HEK293 (cell line): ENCODE data around the gene PAK2.

Experiments
- CTCF ChIA-PET: fragments of 350-600 bp; formaldehyde crosslinking; extraction: SDS; loops from one replicate; lab custom pipeline; 2021; ENCODE audit warnings: antibody characterized with exemption; lab: Yijun Ruan, JAX
- POLR2A ChIA-PET: fragments of 300-600 bp; formaldehyde crosslinking; extraction: SDS; loops from one replicate; lab custom pipeline; 2020; ENCODE audit warnings: antibody characterized with exemption, inconsistent platforms; lab: Yijun Ruan, JAX
- H3K27ac ChIP-seq: fragments of 200-500 bp; sonication (Bioruptor generic); 2 replicates; pipeline ENCODE4 v1.5.1; 2014; ENCODE audit warnings: low read depth, low read length, control low read depth, inconsistent platforms; ENCODE audit errors: extremely low read depth
- H3K36me3 ChIP-seq, 2 experiments: fragments of 200-500 bp in 1 of 2; sonication (Bioruptor generic) in 1 of 2; 1 replicate in 1 of 2; 2 replicates in 1 of 2; pipeline ENCODE4 v1.5.1; 2014 to 2017; ENCODE audit warnings: inconsistent platforms in 2 of 2, low read length in 2 of 2; ENCODE audit not compliant: control insufficient read depth in 2 of 2, insufficient read depth in 1 of 2
- H3K4me1 ChIP-seq: fragments of 200-500 bp; sonication (Bioruptor generic); 2 replicates; pipeline ENCODE4 v1.5.1; 2014; ENCODE audit warnings: mild to moderate bottlenecking, low read length, inconsistent platforms; ENCODE audit not compliant: control insufficient read depth, insufficient read depth
- H3K4me3 ChIP-seq: 2 replicates; pipeline ENCODE4 v1.5.1; 2011; ENCODE audit warnings: low read depth, mild to moderate bottlenecking, control low read depth, low read length, moderate library complexity
- H3K9me3 ChIP-seq: fragments of 200-500 bp; sonication (Bioruptor generic); 2 replicates; pipeline ENCODE4 v1.5.1; 2014; ENCODE audit warnings: low read depth, low read length, inconsistent platforms; ENCODE audit not compliant: control insufficient read depth, insufficient read depth
- GLIS1 ChIP-seq: fragments of 450-650 bp; formaldehyde crosslinking; IDR thresholded peaks from 2 replicates; pipeline ENCODE4 v1.5.1; 2016; ENCODE audit warnings: missing biosample characterization, missing genetic modification characterization
- PRDM4 ChIP-seq: fragments of 450-650 bp; formaldehyde crosslinking; IDR thresholded peaks from 2 replicates; pipeline ENCODE4 v1.5.1; 2017; ENCODE audit warnings: missing biosample characterization, missing genetic modification characterization
- YY1 ChIP-seq: fragments of 450-650 bp; formaldehyde crosslinking; IDR thresholded peaks from 2 replicates; pipeline ENCODE4 v1.5.1; 2018; ENCODE audit warnings: missing biosample characterization, missing genetic modification characterization
- ZFHX2 ChIP-seq: fragments of 450-650 bp; formaldehyde crosslinking; conservative IDR thresholded peaks from 2 replicates; pipeline ENCODE4 v1.5.1; 2016; ENCODE audit warnings: missing biosample characterization, missing genetic modification characterization
- ZNF10 ChIP-seq: fragments of 450-650 bp; formaldehyde crosslinking; IDR thresholded peaks from 2 replicates; pipeline ENCODE4 v1.5.1; 2017; ENCODE audit warnings: missing biosample characterization, missing genetic modification characterization
- ZNF169 ChIP-seq: fragments of 450-650 bp; formaldehyde crosslinking; IDR thresholded peaks from 2 replicates; pipeline ENCODE4 v1.5.1; 2016; ENCODE audit warnings: missing biosample characterization, missing genetic modification characterization
- ZNF26 ChIP-seq: fragments of 450-650 bp; formaldehyde crosslinking; IDR thresholded peaks from 2 replicates; pipeline ENCODE4 v1.5.1; 2016; ENCODE audit warnings: missing biosample characterization, missing genetic modification characterization
- ZNF266 ChIP-seq: fragments of 450-650 bp; formaldehyde crosslinking; IDR thresholded peaks from 2 replicates; pipeline ENCODE4 v1.5.1; 2016; ENCODE audit warnings: missing biosample characterization, missing genetic modification characterization, low read depth
- ZNF292 ChIP-seq: fragments of 450-650 bp; formaldehyde crosslinking; IDR thresholded peaks from 2 replicates; pipeline ENCODE4 v1.5.1; 2016; ENCODE audit warnings: low read depth, missing biosample characterization, missing genetic modification characterization, borderline replicate concordance
- ZNF350 ChIP-seq: fragments of 450-650 bp; formaldehyde crosslinking; IDR thresholded peaks from 2 replicates; pipeline ENCODE4 v1.5.0; 2017; ENCODE audit warnings: missing biosample characterization, mild to moderate bottlenecking, missing genetic modification characterization
- ZNF549 ChIP-seq: fragments of 450-650 bp; IDR thresholded peaks from 2 replicates; pipeline ENCODE4 v1.5.1; 2018; ENCODE audit warnings: missing biosample characterization, missing genetic modification characterization, mild to moderate bottlenecking, inconsistent platforms, moderate library complexity
- ZNF585B ChIP-seq: fragments of 450-650 bp; formaldehyde crosslinking; IDR thresholded peaks from 2 replicates; pipeline ENCODE4 v1.5.1; 2016; ENCODE audit warnings: missing biosample characterization, missing genetic modification characterization
- ZNF600 ChIP-seq: fragments of 450-650 bp; formaldehyde crosslinking; IDR thresholded peaks from 2 replicates; pipeline ENCODE4 v1.5.1; 2016; ENCODE audit warnings: missing biosample characterization, missing genetic modification characterization
- ZNF654 ChIP-seq: fragments of 450-650 bp; formaldehyde crosslinking; IDR thresholded peaks from 2 replicates; pipeline ENCODE4 v1.5.1; 2016; ENCODE audit warnings: low read depth, missing biosample characterization, missing genetic modification characterization
- ZNF792 ChIP-seq: fragments of 450-650 bp; formaldehyde crosslinking; IDR thresholded peaks from 2 replicates; pipeline ENCODE4 v1.5.1; 2016; ENCODE audit warnings: missing biosample characterization, missing genetic modification characterization
- ZNF843 ChIP-seq: fragments of 450-650 bp; formaldehyde crosslinking; IDR thresholded peaks from 2 replicates; pipeline ENCODE4 v1.5.1; 2016; ENCODE audit warnings: missing biosample characterization, missing genetic modification characterization
- ZSCAN18 ChIP-seq: fragments of 450-650 bp; formaldehyde crosslinking; IDR thresholded peaks from 2 replicates; pipeline ENCODE4 v1.5.1; 2016; ENCODE audit warnings: missing biosample characterization, missing genetic modification characterization
- TF ChIP-seq, protein P1 (sequence below): fragments of 450-650 bp; formaldehyde crosslinking; IDR thresholded peaks from 2 replicates; pipeline ENCODE4 v1.5.1; 2016; ENCODE audit warnings: missing biosample characterization, missing genetic modification characterization, borderline replicate concordance

The PAK2 gene

DNA sequence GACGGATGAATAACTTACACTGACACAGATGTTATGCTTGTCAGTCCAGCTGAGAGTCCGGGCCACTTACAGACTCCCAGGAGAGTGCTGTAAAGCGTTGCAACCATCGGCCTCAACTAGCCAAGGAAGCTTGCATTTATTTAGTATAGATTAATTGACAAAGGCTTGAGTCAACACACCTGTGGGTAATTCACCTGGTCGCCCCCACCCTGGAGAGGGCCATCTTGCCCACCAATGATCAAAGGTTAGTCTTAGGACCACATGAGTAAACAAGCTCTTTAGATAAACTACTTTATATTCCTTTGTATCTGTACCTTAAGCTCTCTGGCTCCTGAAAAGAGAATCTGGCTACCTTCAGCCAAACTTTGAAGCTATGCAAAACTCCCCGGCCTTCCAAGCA is 51.0 kb downstream of the PAK2 start:
- H3K27ac ChIP-seq: no peak overlapping the region
- H3K36me3 ChIP-seq: peaks cover 0 to 11% of the 10 kb centered on the region in 2 experiments; a peak in 2 of 3 replicates
- H3K4me3 ChIP-seq: no peak overlapping the region
- H3K9me3 ChIP-seq: no peaks in the 10 kb centered on the region
- POLR2A ChIA-PET: interaction anchor here (0.6 kb wide), 1 partner anchor 77 kb away, joined by 3 read pairs; no protein-coding TSS in a partner anchor
- CTCF ChIA-PET: no interaction called here
- H3K4me1 ChIP-seq: peaks cover 6% of the 10 kb centered on the region
- no peak for TF ChIP-seq ZNF843 (tag by site-specific recombination)
- no peak for TF ChIP-seq YY1 (tag by site-specific recombination)
- no peak for TF ChIP-seq ZNF350
- no peak for TF ChIP-seq ZNF26 (tag by site-specific recombination)
- no peak for TF ChIP-seq ZNF654 (tag by site-specific recombination)
- TF ChIP-seq ZFHX2 (tag by site-specific recombination): no peak
- TF ChIP-seq ZSCAN18: no peak
- TF ChIP-seq, protein P1, sequence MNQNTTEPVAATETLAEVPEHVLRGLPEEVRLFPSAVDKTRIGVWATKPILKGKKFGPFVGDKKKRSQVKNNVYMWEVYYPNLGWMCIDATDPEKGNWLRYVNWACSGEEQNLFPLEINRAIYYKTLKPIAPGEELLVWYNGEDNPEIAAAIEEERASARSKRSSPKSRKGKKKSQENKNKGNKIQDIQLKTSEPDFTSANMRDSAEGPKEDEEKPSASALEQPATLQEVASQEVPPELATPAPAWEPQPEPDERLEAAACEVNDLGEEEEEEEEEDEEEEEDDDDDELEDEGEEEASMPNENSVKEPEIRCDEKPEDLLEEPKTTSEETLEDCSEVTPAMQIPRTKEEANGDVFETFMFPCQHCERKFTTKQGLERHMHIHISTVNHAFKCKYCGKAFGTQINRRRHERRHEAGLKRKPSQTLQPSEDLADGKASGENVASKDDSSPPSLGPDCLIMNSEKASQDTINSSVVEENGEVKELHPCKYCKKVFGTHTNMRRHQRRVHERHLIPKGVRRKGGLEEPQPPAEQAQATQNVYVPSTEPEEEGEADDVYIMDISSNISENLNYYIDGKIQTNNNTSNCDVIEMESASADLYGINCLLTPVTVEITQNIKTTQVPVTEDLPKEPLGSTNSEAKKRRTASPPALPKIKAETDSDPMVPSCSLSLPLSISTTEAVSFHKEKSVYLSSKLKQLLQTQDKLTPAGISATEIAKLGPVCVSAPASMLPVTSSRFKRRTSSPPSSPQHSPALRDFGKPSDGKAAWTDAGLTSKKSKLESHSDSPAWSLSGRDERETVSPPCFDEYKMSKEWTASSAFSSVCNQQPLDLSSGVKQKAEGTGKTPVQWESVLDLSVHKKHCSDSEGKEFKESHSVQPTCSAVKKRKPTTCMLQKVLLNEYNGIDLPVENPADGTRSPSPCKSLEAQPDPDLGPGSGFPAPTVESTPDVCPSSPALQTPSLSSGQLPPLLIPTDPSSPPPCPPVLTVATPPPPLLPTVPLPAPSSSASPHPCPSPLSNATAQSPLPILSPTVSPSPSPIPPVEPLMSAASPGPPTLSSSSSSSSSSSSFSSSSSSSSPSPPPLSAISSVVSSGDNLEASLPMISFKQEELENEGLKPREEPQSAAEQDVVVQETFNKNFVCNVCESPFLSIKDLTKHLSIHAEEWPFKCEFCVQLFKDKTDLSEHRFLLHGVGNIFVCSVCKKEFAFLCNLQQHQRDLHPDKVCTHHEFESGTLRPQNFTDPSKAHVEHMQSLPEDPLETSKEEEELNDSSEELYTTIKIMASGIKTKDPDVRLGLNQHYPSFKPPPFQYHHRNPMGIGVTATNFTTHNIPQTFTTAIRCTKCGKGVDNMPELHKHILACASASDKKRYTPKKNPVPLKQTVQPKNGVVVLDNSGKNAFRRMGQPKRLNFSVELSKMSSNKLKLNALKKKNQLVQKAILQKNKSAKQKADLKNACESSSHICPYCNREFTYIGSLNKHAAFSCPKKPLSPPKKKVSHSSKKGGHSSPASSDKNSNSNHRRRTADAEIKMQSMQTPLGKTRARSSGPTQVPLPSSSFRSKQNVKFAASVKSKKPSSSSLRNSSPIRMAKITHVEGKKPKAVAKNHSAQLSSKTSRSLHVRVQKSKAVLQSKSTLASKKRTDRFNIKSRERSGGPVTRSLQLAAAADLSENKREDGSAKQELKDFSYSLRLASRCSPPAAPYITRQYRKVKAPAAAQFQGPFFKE (tag by site-specific recombination): no peak
- TF ChIP-seq ZNF600 (tag by site-specific recombination): no peak
- no peak for TF ChIP-seq ZNF169 (tag by site-specific recombination)
- TF ChIP-seq ZNF585B: no peak
- TF ChIP-seq ZNF292: no peak
- no peak for TF ChIP-seq ZNF792 (tag by site-specific recombination)
- no peak for TF ChIP-seq ZNF10 (tag by site-specific recombination)
- TF ChIP-seq ZNF266 (tag by site-specific recombination): no peak
- TF ChIP-seq GLIS1 (tag by site-specific recombination): no peak
- no peak for TF ChIP-seq ZNF549 (tag by site-specific recombination)
- TF ChIP-seq PRDM4 (tag by site-specific recombination): no peak
- TF ChIP-seq, all 188 proteins: peak for 0
